HUES6 (cell line): Measurements from ENCODE around the gene ATP5F1B.

ENCODE experiments used
- H3K27ac ChIP-seq: 2 replicates; pipeline ENCODE4 v1.7.0; 2013; ENCODE audit warnings: low read depth, mild to moderate bottlenecking, low read length, inconsistent platforms
- H3K27me3 ChIP-seq: 2 replicates; pipeline ENCODE4 v1.6.1; 2013; ENCODE audit warnings: low read length; ENCODE audit not compliant: control insufficient read depth, insufficient read depth
- H3K36me3 ChIP-seq: 2 replicates; pipeline ENCODE4 v1.6.1; 2013; ENCODE audit warnings: low read length; ENCODE audit not compliant: control insufficient read depth, insufficient read depth
- H3K4me1 ChIP-seq: 2 replicates; pipeline ENCODE4 v1.6.1; 2013; ENCODE audit warnings: low read length; ENCODE audit not compliant: control insufficient read depth, insufficient read depth
- H3K4me3 ChIP-seq: 2 replicates; pipeline ENCODE4 v1.5.1; 2013; ENCODE audit warnings: low read depth, low read length
- H3K9ac ChIP-seq: one replicate; pipeline ENCODE4 v1.6.1; 2013; ENCODE audit warnings: mild to moderate bottlenecking, low read length
- H3K9me3 ChIP-seq: 2 replicates; pipeline ENCODE4 v1.6.1; 2013; ENCODE audit warnings: low read depth, low read length; ENCODE audit not compliant: control insufficient read depth, insufficient read depth

The ATP5F1B gene

DNA sequence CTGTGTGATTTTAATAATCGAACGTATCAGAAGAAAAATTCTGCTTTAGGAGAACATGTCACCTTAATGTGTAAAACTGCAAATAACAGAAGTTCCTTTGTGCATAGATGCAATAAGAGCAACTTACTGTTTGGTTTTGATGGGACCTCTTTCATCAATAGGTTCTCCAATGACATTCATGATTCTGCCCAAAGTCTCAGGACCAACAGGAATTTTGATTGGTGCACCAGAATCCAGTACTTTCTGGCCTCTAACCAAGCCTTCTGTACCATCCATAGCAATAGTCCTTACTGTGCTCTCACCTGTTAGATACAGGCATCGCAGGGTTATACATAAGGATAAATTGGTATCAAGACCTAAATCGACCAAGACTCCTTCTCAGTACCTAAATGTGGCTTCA lies 1.1 kb downstream of the ATP5F1B start:
- H3K4me1 ChIP-seq, result peaks cover 3% of the 10 kb centered on the region
- H3K36me3 ChIP-seq, result peaks cover 59% of the 10 kb centered on the region
- no peaks in the 10 kb centered on the region for H3K27me3 ChIP-seq
- no peaks in the 10 kb centered on the region for H3K9me3 ChIP-seq
- no peak overlapping the region for H3K27ac ChIP-seq
- peak overlapping the region; percentile 91 for H3K4me3 ChIP-seq
- peak overlapping the region; percentile 97 for H3K9ac ChIP-seq

DNA sequence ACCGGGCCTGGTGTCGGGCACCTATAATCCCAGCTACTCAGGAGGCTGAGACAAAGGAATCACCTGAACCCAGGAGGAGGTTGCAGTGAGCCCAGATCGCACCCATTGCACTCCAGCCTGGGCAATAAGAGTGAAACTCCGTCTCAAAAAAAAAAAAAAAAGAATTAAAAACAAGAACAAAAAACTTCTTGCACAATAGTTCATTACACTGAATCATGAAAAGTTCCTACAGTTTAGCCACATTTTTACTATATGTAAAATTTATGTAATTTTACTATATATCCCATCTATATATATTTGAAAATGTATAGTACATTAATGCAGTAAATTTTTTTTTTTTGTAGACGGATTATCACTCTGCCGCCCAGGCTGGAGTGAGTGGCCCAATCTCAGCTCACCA lies 4.6 kb downstream of the ATP5F1B start:
- Histone ChIP-seq H3K9me3 (no peaks in the 10 kb centered on the region), H3K27ac (no peak overlapping the region), H3K36me3 (peaks cover 85% of the 10 kb centered on the region), H3K4me3 (no peak overlapping the region), H3K27me3 (no peaks in the 10 kb centered on the region), H3K4me1 (peaks cover 3% of the 10 kb centered on the region; the same call in 1 of the 2 replicates), H3K9ac (no peak overlapping the region)

DNA sequence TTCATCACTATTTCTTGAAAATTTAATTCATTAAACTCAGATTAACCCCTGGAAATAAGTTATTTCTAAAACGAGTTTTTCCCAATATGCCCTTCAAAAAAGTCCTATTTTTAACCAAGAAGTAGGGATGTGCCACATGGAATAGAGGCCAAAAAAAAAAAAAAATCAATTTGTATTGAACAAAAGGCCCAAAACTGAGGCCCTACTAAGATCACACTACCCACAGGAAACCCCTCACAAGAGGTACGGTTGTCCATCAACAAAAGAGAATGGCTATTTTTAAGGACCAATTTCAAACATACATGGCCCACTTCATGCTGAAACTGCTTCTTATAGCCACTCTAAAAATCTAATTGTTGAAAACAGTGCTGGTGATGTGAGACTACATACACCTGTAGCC lies 8.2 kb downstream of the ATP5F1B start:
- no peaks in the 10 kb centered on the region for H3K27me3 ChIP-seq
- H3K9ac ChIP-seq, result no peak overlapping the region
- peaks cover 55% of the 10 kb centered on the region for H3K36me3 ChIP-seq
- no peak overlapping the region for H3K4me3 ChIP-seq
- no peaks in the 10 kb centered on the region for H3K9me3 ChIP-seq
- no peak overlapping the region for H3K27ac ChIP-seq
- peaks cover 21% of the 10 kb centered on the region for H3K4me1 ChIP-seq

DNA sequence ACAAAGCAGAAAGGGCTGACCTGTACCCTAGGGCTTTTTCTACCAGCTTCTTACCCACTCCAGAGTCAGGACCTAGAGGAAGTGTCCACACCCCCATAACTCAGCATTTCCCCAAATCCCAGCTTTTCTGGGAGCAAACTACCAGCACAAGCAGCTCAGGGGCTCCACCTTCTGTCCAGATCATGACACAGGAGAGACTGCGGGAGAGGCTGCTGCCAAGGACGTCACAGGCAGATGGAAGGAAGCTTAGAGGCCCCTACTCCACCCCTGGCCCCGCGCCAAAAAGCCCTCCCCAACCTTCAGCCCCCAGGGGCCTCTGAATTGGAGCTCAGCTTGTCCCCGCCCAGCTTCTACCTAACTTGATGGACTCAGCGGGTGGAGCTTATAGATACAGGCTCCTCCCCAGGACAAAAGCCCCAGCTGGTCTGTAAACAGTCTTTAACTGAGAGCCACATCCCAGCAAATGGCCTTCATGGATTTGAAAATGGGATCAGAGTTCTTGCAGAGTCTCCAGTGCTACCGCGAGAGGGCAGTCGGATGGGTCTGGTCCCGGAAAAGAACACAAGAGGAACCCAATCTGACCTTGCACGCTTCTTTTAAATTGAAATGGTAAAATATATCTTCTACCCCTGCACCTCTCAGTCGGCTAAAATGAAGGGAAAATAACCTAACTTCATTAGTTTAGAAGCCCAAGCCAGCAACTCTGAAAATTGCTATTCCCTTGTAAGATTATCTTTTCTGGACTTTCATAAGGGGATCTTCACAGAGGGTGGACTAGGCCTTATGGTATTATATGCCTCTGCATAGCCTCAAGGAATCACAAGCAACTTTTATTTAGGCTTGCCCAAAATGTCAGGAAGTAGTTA lies 8.9 kb downstream of the ATP5F1B start:
- Histone ChIP-seq H3K27me3 (no peaks in the 10 kb centered on the region), H3K4me1 (peaks cover 27% of the 10 kb centered on the region), H3K9me3 (no peaks in the 10 kb centered on the region), H3K36me3 (peaks cover 48% of the 10 kb centered on the region), H3K9ac (peak overlapping the region; percentile 44), H3K4me3 (peak overlapping the region; percentile 94), H3K27ac (no peak overlapping the region)

DNA sequence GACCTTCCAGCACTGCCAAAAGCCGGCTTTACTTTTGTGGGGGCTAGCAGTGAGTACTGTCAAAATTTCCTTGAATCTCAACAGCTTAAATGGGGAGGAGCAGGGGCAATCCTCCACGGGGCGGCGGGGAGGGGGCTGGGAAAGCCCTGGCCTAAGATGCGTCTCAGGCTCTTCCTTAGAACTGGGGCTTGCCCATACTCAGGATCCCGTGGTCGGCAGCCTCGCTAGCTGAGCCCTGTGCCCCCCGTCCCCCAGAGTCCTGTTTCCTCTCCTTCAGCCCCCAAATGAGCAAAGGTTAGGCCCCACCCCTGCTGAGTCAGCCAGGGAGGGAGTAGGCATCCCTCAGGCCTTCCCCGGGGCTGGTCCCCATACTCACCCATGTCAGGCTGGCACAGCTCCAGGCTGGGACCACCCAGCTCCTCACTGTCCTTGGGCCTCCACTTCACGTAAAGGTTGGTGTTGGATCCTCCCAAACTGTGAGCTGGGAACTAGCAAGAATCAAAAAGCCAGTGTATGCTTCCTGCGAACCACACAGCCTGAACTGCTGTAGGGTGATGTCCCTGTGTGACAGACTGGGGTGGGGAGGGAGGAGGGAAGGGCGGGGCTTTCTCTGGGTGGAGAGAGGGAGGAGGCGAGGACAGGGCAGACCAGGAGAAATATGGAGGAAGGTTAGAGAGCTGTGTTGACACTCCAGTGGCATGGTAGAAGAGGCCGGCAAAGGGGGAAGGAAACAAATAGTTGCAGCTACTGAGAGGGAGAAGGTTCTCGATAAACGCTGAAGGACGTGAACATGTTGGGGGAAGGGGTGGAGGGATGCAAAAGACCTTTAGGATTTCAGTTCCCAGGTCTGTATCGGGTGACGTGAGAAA lies 9.7 kb downstream of the ATP5F1B start:
- Histone ChIP-seq H3K27ac (no peak overlapping the region), H3K4me1 (peaks cover 33% of the 10 kb centered on the region), H3K9me3 (no peaks in the 10 kb centered on the region), H3K36me3 (peaks cover 39% of the 10 kb centered on the region), H3K9ac (peak overlapping the region; percentile 44), H3K27me3 (no peaks in the 10 kb centered on the region), H3K4me3 (peak overlapping the region; percentile 94)

DNA sequence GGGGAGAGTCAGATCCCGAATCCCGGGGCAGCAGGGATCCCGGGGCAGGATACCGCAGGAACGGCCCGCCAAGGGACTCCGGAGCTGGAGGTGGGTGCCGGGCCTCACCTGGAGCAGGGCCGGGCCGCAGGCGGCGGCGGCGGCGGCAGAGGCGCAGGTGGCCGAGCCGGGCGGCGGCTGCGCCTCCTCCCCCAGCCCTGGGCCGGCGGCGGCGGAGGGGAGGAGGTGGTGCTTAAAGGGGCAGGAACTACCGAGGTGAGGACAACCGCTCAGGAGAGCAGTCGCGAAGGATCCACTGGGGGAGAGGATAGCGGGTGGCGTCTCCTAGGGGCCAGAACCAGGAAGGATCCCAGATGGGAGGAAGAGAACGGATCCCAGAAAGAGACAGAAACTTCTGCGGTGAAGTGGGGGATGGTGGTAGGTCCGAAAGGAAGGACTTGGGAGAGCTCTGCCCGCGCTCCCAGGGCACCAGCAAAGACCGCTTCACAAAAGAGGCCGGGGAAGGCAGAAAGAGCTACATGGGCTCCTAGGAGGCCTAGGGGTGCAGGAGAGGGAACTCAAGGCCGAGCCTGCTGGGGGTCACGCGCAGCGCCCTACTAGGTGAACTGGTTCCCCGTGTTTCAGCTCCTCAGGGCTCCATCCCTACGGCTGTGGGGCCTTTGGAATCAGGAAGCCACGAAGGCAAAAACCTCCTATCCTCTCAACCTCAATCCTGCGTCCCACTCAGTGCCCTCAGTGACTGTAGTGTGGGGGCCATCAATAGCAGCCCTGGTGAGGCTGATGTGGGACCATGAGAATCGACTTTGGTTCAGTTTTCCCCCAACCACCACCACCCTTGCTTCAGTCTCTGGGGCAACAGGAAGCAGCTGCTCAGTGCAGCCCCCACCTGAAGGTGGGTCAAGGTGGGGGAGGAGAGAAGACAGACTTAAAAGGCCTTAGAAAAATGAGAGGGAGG lies 10.7 kb downstream of the ATP5F1B start:
- Histone ChIP-seq H3K4me1 (peaks cover 38% of the 10 kb centered on the region), H3K27me3 (no peaks in the 10 kb centered on the region), H3K36me3 (peaks cover 30% of the 10 kb centered on the region), H3K27ac (no peak overlapping the region), H3K4me3 (peak overlapping the region; percentile 94), H3K9ac (peak overlapping the region; percentile 67), H3K9me3 (no peaks in the 10 kb centered on the region)

DNA sequence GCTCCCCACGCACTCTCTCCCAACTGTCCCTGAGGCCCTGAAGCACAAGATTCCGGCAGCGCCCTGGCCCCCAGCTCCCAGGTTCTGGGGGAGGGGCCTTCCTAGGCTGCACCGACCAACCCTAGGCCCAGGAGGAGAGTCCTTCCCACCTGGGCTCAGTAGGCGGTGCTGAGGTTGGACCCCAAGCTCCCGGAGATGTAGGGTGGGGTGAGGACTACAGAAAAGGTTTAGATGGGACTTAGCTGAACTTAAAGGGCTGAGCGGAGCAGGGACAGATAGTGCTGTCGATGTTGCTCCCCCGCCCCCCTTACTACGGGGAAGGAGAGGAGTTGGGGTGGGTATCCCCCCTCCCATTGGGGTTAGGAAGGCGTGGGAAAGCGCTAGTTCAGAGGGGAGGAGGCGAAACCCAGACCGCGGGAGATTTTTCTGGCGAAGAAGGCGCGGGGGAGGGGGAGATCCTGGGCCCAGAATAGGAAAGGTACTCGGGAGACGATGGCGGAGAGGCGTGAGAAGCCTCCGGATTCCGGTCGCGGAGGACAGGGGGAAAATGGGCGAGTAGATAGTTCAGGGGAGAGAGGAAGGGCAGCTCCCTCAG lies 11.4 kb downstream of the ATP5F1B start:
- no peak overlapping the region for H3K27ac ChIP-seq

DNA sequence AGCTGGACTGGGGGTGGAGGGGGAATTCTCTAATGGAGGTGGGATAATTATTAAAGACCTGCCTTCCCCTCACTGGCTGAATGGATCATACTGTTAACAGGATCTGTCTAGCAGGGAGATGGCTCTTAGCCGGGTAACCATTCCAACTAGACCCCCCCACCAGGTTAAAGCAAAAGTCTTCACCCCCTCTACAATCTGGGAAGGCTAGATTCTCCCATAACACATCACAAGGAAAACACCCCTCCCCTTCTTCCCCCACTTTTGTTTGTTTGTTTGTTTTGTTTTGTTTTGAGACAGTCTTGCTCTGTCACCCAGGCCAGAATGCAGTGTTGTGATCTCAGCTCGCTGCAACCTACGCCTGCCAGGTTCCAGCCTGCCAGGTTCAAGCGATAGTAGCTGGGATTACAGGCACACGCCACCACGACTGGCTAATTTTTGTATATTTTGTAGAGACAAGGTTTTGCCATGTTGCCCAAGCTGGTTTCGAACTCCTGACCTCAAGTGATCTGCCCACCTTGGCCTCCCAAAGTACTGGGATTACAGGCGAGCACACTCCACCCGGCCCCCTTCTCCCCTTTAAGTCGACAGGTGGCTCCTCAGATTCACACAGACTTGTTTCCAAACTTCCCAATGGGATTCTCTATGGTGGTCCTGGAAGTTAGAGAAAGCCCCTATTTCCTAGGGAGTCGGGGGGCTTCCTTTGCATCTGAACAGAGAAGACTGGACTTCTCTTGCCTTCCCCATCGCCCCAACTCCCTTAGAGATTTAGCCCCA lies 12.1 kb downstream of the ATP5F1B start:
- peak overlapping the region; percentile 67 for H3K9ac ChIP-seq
- no peak overlapping the region for H3K27ac ChIP-seq

More for the DNA sequence above, 11.4 kb downstream of the ATP5F1B start:
- H3K9me3 ChIP-seq, result no peaks in the 10 kb centered on the region
- H3K27me3 ChIP-seq, result no peaks in the 10 kb centered on the region
- peak overlapping the region; percentile 94 for H3K4me3 ChIP-seq
- H3K9ac ChIP-seq, result peak overlapping the region; percentile 67
- peaks cover 38% of the 10 kb centered on the region for H3K4me1 ChIP-seq
- H3K36me3 ChIP-seq, result peaks cover 23% of the 10 kb centered on the region

DNA sequence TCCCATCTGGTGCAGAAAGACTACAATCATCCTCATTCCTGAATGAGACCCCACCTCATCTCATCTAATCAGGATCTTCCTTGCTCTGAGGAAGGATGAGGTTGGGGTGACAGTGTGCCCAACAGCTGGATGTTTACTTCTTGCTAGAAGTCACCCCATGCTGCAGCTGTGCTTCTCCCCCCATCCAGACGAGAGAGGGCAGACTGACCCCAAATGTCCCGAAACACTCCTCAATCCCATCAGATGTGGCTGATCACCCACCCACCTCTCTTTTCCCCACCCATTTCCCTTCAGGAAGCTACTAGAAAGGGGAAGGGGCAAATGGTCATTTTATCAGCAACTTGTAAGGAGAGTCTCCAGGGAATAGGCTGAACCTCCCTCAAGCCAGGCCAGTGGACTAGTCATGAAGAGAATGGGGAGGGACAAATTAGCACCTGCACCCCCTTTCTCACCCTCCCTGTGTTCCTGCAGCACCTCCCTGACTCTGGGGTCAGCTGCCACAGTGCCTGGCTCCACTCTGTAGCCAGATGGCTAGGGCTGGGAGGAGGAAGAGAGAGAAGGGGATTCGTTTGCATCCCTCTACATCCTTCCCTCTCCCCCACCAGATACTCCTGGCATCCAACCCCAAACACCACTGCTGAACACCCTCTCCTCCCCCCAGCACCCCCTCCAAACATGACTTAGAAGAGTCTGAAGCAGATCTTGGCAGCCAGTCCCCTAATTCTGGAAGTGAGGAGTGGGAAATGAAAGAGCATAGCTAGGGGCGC lies 12.9 kb downstream of the ATP5F1B start:
- H3K9ac ChIP-seq, result no peak overlapping the region
- peak overlapping the region; percentile 94 for H3K4me3 ChIP-seq
- H3K27me3 ChIP-seq, result no peaks in the 10 kb centered on the region
- no peak overlapping the region for H3K27ac ChIP-seq
- peaks cover 46% of the 10 kb centered on the region for H3K4me1 ChIP-seq
- H3K9me3 ChIP-seq, result no peaks in the 10 kb centered on the region
- peaks cover 8% of the 10 kb centered on the region for H3K36me3 ChIP-seq

More for the DNA sequence above, 12.1 kb downstream of the ATP5F1B start:
- peaks cover 40% of the 10 kb centered on the region for H3K4me1 ChIP-seq
- H3K36me3 ChIP-seq, result peaks cover 16% of the 10 kb centered on the region
- H3K27me3 ChIP-seq, result no peaks in the 10 kb centered on the region
- H3K9me3 ChIP-seq, result no peaks in the 10 kb centered on the region
- peak overlapping the region; percentile 94 for H3K4me3 ChIP-seq
